Superior temporal gyrus (tissue), 1 donor: Measurements from ENCODE around the gene AGAP1.
A peak's percentile ranks its signal among the peaks of the same experiment; 100 is the strongest.

Experiments
- DNase-seq: peaks from one replicate; pipeline ENCODE4 v3.0.0-alpha.2; 2016; ENCODE audit errors: extremely low spot score

AGAP1 gene

DNA sequence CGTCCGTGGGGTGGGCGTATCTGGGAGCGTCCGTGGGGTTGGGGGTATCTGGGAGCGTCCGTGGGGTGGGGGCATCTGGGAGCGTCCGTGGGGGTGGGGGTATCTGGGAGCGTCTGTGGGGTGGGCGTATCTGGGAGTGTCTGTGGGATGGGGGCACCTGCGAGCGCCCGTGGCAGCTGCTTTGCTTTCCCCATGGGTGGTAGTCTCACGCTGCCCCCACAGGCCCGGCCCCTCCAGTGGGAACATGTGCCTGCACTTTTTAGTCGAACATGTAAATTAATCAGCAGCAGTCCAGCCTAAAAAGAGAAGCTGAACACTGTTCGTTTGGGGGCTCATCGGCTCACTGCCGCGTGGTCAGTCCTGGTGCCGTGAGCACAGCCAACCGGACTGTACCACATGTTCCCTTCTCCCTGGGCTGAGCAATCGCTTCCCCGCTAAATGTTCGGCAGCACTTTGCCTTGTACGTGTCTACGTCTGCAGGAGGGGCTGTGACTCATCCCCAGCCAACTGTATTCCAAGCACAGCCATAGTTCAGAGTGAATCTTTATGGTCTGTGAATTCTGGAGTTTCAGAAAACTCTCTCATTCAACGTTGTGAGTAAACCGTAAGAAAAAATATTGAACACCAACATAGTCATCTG, 271.5 kb downstream of the AGAP1 start:
- peak; percentile 70 for DNase-seq

DNA sequence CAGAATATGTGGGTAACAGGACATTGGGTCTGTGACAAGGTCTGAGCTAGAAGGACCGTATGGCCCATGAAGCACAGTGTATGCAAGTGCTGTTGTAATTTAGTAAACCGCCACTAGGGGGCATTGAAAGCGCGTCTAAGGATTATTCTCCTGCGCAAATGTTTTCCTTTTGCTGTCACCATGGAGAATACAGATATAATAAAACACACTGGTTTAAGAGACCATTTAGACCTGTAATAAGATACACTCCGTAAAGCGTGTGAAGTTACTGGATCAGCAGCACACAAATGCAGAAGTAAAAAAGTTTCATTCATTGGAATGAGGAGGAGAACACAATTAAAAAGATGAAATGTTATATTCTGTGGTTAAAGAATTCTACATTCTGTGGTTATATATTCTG, 272.4 kb downstream of the AGAP1 start:
- peak; percentile 97 for DNase-seq

DNA sequence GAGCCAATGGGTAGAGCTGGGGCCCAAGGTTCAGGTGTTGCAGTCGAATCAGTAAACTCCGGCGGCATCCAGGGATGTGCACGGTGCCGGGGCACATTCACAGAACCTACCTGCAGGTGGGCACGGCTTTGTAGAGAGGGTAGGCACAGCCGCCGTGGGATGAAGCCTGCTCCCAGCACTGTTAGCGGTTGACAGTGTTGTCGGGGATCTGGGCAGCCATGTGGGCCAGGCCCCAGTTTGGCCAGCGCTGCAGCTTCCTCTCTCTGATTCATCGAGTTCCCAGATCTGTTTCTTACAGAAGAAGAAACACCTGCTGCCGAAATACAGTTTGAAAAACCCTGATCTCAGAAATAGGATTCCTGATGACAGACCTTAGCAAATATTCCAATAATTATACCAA, 274.8 kb downstream of the AGAP1 start:
- DNase-seq: no peak

DNA sequence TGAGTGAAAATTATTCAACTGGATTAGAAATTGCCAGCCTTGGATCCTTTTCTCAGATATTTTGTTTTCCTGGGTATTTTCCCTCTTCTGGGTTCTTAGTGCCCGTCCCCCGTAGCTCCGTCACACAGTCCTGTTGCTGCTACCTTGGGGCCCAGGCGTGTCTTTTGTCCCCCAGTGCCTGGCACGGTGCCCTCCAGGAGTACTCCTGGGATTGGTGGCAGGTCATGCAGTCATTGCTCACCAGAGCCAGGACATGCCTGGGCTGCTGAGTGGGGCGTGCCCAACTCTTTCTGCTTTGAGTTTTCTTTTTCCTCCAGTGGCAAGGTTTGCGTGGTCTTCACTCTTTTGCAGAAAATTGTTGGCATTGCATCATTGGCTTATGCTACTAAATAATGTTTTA, 275.2 kb downstream of the AGAP1 start:
- DNase-seq: no peak

DNA sequence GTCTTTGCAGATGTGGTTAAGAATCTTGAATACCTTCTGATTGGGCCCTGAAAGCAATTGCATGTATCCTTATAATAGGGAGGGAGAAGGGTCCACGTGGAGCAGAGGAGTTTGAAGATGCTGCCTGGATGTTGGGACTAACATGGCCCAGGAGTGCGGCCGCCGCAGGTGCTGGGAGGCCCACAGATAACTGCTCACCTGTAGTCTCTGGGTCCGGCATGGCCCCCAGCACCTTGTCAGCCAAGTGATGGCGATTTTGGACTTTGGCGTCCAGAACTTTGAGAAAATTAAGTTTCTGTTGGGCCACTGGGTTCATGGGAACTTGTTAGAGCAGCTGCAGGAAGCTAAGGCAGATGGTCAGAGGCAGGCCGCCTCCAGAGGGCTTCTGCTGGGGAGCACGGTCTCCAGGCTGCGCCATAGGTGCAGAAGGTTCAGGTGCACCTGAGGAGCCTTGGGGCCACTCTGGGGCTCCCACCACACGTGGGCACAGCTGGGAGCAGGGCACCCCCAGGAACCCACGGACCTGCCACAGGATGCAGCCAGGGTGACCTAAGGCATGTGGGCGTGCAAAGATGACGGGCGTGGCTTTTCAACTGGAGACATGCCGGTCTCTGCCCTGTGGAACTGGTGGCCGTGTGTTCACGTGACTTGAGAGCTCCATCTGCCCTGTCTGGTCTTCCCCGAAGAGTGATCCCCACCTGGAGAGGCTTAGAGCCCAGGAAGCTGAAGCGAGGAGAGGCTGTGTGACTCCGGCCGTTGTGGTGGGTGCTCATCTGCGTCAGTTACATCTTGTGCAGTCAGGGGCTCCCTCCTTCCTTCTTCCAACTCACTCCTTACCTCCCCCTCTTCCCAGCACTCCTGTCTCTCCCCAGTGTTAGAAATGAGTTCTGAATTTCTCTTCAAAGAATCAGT, 277.3 kb downstream of the AGAP1 start:
- DNase-seq: no peak

DNA sequence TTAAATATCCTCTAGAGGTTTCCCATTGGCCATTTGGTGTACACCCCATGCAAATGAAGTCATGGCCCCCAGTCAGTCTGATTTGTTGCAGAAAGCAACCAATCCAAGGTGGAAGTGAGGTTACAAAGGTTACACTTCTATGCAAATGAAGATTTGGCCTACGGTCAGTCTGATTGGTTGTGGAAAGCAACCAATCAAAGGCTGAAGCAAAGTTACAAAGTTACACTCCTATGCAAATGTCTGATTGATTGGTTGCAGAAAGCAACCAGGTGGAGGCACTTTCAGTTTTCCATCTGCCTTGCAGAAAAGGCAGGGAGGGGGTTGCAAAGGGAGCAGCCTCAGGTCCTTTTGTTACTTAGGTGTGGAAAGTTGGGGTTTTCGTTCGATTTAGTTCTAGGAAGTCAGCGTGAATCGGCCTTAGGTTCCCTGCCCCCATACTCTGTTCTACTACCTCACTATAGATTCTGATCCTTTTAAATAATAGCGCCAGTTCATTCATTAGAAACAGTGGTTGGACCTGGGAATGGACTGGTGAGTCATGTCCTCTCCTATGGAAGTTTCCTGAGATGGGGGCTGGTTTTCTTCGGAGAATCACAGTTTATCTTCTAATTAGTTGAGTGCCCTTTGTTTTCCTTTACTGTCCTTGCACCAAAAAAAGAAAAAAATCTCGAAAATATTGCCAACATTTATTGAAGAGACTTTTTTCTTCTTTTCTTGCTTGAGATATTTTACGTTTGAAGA, 279.5 kb downstream of the AGAP1 start:
- DNase-seq: no peak

DNA sequence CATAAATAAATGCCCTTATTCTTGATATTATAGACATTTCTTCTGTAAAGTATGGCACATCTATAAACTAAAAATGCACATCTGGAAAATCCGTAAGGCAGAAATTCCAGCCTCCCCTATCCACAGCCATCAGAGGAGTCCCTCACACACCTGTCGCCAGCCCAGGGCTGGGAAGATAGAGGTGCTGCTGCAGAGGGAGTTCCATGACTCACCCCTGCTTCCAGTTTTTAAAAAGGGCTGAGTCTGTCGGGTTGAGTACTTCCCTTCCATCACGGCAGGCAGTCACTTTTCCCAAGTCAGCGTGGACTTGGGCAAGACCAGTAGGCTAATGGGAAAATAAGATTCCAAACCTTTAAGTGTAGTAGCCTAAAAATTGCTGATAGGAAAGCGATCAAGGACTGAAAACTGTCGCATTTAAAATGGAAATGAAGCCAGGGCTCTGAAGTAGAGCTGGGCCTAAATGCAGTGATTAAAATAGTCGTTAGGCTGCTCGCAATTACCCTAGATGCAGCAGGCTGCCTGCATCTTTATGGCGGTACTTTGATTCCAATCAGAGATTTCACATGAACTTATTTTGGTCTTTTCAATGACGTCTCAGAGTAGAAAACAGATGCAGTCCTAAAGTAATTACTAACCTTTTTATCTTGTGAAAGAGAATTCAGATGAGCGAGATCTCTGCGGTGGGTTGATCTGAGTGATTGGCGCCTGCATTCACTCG, 280.5 kb downstream of the AGAP1 start:
- DNase-seq: no peak

DNA sequence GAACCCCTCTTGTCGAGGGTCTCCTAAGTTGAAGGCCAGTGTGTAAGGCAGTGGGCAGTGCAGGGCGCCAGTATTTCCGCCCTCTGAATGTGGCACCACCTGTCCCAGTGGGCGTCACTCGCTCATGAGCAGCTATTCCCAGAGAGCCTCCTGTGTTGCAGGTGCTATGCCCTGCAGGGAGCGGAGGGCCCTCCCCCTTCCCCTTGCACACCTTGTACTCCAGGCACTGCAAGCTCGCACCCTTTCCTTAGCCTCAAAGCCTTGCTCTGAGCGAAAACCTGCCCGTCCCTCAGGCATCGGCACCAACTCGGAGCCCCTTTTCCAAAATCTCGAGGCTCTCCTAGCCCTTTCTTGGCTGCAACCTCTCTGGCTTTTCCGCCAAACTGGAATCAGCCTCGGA, 282.7 kb downstream of the AGAP1 start:
- DNase-seq: no peak

DNA sequence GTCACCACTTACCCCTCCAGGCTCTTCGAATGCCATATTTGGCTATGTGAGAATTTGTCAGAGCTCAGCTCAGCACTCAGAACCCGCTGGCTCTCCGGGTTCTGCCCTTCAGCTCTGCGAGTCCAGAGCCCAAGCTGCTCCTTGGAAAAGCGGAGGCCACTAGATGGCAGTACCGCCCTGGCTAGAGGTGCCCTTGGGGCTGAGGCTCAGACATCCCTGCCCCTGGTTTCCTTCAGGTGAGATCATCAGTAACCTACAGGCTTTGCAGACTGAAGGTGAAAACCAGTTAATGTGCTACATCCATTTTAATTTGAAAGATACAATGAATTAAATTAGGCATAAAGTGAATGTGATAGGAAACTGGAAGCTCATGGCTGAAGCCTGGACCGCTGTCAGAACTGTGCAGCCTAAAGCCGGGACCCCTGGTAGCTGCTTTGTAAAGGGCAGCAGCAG, 285.6 kb downstream of the AGAP1 start:
- peak; percentile 86 for DNase-seq

DNA sequence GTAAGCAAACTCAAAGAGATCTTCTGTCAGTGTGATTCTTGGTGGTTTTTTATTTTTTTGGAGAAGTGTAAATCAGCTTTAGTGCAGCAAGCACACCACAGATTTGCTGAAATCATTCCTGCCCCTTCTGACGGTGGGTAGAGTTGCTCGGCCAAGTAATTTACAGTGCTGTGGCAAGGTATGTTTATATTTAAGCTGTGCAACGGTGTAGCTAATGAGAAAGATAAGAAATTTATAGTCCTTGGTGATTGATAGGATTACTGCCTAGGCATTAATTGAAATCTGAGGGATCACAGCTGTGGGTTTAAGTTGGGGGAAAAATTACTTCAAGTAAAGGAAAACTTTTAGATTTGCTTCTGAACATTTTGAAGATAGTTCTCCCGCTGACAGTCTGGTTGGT, 286.6 kb downstream of the AGAP1 start:
- DNase-seq: no peak

DNA sequence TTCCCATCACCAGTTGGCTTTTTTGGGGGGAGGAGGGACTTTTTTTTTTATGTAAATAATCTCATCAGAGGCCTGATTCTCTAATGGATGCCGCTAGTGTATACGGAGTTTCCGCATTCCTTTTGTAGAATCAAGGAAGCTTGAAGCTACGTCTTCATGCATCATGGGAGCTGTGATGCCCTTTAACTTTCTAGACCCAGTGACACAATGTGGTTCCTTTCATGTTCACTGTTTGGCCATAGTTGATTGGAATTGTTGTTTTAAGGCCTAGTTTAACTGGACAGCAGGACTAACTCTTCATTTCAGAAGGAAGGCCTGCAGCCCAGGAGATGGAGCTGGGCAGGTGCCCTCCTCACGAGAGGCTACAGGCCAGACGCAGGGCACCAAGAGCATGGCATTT, 287.9 kb downstream of the AGAP1 start:
- no peak for DNase-seq

DNA sequence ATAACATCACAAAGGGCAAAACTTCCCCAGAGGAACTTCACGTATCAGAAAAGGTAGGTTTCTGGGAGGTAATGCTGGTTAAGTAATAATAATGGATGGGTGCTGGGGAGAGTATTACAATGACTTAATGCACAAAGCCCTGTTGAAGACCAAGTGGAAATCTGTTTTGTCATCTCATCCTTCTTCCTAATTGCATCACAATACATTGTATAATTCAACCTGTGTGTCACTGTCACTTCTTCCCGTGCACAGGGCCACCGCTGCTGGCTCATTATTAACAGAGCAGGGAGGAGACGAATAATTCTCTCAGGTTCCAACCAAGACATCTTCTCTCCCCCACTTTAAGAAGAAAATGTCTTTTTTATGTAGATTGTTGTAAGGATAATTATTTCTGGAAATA, 290.9 kb downstream of the AGAP1 start:
- no peak for DNase-seq

DNA sequence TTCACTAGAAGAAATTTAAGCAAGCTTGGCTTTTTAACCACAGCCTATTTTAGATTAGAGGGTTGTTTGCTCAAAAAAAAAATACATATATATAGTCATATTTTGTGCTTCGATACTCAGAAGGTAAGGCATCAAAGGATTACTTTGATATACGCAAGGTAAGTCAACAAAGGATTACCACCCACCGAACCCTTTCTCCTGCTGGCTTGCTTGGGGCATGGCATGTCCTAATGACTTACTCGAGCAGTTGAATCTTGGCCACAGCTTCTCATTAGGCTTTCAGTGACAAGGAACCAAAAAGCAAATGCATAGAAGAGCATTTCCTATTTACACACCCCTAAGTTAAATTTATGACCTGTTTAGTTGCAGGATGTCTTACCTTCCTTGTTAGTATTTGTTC, 295.7 kb downstream of the AGAP1 start:
- DNase-seq: no peak

DNA sequence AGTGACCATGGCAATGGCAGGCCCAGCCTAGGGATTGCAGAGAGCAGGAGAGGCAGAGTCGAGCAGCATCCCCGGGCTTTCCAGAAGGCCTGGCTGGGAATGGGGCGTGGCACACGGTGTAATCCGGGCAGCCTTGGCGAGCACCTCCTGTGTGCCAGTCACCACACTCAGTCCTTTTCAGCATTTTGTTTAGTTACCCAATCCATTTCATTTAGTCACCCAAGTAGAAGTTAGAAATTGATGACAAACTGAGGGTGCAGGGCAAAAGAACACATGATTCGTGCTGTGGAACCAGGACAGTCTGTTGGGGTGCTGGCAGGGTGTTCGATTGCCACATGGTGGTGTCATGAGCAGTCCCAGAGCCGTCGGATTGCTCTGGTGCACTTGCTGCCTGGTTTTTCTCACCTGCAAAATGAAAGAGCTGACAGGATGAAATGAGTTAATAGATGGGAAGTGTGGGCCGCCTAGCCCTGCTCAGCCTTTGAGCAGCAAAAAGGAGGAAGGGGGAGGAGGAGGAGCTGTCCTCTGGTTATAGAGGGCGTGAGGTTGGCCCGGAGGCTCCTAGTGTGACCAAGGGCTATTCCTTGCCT, 299.4 kb downstream of the AGAP1 start:
- no peak for DNase-seq

DNA sequence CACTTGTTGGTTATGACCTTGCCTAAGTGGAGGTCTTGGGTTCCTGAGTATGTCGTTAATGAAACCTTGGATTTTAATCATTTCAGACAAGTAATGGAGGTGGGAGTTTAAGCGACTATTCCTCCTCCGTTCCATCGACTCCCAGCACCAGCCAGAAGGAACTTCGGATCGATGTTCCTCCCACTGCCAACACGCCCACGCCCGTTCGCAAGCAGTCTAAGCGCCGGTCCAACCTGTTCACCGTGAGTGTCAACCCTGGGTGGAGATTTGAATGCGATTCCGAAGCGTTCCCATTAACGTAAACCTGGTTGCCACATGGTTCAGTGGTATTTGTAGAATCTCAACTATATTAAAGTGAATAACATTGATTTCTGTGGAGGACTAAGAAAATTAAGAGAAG, 305.4 kb downstream of the AGAP1 start:
- DNase-seq: no peak

DNA sequence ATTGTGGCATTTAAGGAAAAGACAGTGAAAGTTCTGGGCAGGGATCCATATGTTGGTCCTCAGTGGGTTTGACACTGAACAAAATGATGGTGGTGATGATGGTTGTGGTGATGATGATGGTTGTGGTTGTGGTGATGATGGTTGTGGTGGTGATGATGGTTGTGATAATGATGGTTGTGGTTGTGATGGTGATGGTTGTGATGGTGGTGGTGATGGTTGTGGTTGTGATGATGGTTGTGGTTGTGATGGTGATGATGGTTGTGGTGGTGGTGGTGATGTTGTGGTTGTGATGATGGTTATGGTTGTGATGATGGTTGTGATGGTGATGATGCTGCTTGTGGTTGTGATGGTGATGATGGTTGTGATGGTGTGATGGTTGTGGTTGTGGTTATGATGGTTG, 308.7 kb downstream of the AGAP1 start:
- DNase-seq: no peak

DNA sequence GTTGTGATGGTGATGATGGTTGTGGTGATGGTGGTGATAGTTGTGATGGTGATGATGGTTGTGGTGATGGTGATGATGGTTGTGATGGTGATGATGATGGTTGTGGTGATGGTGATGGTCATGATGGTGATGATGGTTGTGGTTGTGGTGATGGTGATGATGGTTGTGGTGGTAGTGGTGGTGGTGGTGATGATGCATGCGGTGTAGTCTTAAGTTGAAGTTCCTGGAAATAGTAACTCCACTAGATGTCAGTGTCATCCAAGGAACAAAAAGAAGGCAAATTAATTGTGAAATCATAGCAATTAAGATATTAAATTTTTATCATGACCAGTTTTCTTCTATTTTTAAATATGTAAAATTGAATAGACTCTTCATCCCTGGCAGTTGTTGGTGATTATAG, 309.2 kb downstream of the AGAP1 start:
- DNase-seq: no peak

DNA sequence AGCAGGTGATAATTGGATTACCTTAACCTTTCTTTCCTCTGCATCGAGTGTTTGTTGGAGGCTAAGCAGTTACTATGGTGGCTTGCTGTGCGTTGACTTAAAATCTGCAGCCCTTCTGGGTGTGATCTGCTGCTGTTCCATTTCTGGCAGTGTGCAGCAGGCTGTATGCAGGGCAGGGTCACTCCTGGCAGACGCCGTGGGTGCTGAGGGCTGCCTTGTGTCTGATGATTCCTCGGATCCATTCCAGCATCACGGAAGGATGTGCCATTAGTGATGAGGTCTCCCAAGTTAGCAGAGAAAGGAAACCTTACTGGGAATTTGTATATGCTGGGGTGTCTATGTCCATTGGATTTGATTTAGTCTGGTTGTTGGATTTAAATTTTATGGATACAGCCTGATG, 310.8 kb downstream of the AGAP1 start:
- DNase-seq: no peak

DNA sequence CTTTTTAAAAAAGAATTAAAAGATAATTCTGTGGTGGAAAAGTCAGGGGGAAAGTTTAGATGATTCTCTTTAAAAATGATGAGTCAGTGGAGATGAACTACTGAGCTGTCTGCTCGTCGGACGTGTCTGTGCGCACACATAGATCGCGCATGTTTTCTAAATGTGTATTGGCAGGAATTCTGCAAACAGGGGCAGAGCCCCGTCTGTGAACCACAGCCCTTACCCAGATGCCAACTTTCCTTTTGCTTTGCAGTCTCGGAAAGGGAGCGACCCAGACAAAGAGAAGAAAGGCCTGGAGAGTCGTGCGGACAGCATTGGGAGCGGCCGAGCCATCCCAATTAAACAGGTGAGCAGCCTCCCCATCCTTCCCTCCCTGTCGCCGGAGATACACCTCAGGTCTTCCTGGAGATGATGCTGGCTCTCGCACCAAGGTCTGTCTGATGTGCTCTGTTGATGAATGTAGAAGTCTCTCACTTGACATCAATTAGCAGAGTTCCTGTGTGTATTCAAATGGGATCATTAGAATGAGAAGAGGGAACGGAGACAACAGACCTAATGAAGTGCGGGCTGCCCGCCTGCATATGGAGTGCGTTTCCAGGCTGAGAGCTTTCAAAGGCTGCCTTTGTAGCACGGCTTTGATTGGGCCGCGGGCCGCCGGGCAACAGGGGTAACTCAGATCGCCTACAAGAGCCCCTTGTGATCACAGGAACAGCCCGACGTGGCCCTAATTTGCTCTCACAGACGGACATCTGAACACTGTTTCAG, 313.3 kb downstream of the AGAP1 start:
- peak; percentile 45 for DNase-seq

DNA sequence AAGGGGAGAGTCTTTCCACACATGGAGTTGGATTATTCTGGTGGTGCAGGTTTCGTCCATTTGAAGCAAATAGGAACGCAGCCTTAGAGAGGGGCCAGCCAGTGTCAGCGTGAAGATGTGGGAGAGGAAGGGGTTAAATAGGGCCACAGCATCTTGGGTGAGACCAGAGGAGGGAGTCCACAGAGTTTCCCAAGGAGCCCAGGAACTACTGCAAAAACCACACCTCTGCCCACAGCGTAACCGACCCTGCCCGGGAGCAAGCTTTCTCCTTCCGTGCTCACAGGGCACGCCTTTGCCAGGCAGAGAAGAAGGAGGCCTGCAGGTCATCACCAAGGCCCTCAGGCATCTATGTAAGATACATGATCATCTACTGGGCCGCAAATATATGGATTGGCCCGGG, 314.5 kb downstream of the AGAP1 start:
- DNase-seq: no peak

DNA sequence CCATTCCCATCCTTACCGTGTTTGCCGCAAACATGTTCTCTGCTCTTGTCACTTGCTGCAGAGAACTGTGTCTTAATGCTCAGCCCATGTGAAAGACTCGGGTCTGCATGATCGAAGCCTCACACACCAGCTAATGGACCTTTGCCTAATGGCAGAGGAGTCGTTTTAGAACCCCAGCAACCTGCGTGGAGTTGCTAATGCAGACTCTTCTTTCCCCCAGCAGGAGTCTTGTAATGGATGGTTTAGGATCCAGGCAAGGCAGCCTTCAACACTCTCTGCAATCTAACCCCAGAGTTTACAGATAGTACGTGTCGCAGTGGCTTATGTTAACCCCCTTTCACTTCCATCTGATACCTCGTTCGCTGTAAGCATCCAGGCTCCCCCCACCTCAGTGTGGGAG, 316.4 kb downstream of the AGAP1 start:
- no peak for DNase-seq
